Measurements from ENCODE around the gene WNT11.

The WNT11 gene

GRCh38 chr11:76240666-76241065, 34.4 kb upstream of the WNT11 start:
- TF ChIP-seq POLR2AphosphoS5 (IDR thresholded peaks at IDR 0.05; ENCODE audit: low read depth, low read length) = no peak
- no peak for TF ChIP-seq REST (IDR thresholded peaks at IDR 0.05; ENCODE audit: insufficient read depth in 1 of 2, low read depth in 2 of 2, low read length in 2 of 2)
- TF ChIP-seq TAF1 (IDR thresholded peaks at IDR 0.05; ENCODE audit: borderline replicate concordance, insufficient read depth, low read length) = no peak
- no peak for TF ChIP-seq FOXP2 (optimal IDR thresholded peaks at IDR 0.05; ENCODE audit: borderline replicate concordance, extremely low read depth, extremely low read length, insufficient read depth)
- TF ChIP-seq SIN3A (IDR thresholded peaks at IDR 0.05; ENCODE audit: borderline replicate concordance, insufficient read depth, low read length) = no peak

- TF ChIP-seq SIN3A (IDR thresholded peaks at IDR 0.05; ENCODE audit: borderline replicate concordance, insufficient read depth, low read length) = no peak
- no peak for TF ChIP-seq REST (IDR thresholded peaks at IDR 0.05; ENCODE audit: insufficient read depth in 1 of 2, low read depth in 2 of 2, low read length in 2 of 2)
- TF ChIP-seq POLR2AphosphoS5 (IDR thresholded peaks at IDR 0.05; ENCODE audit: low read depth, low read length) = no peak
- no peak for TF ChIP-seq FOXP2 (optimal IDR thresholded peaks at IDR 0.05; ENCODE audit: borderline replicate concordance, extremely low read depth, extremely low read length, insufficient read depth)
- TF ChIP-seq TAF1 (IDR thresholded peaks at IDR 0.05; ENCODE audit: borderline replicate concordance, insufficient read depth, low read length) = no peak
Measured at GRCh38 chr11:76240161-76240540, 33.8 kb upstream of the WNT11 start.

- TF ChIP-seq REST (IDR thresholded peaks at IDR 0.05; ENCODE audit: insufficient read depth in 1 of 2, low read depth in 2 of 2, low read length in 2 of 2) (no peak), FOXP2 (optimal IDR thresholded peaks at IDR 0.05; ENCODE audit: borderline replicate concordance, extremely low read depth, extremely low read length, insufficient read depth) (no peak), SIN3A (IDR thresholded peaks at IDR 0.05; ENCODE audit: borderline replicate concordance, insufficient read depth, low read length) (no peak), POLR2AphosphoS5 (IDR thresholded peaks at IDR 0.05; ENCODE audit: low read depth, low read length) (no peak), TAF1 (IDR thresholded peaks at IDR 0.05; ENCODE audit: borderline replicate concordance, insufficient read depth, low read length) (no peak)
Measured at GRCh38 chr11:76239483-76240160, 33.3 kb upstream of the WNT11 start.

- TF ChIP-seq REST (IDR thresholded peaks at IDR 0.05; ENCODE audit: insufficient read depth in 1 of 2, low read depth in 2 of 2, low read length in 2 of 2) = no peak
- TF ChIP-seq TAF1 (IDR thresholded peaks at IDR 0.05; ENCODE audit: borderline replicate concordance, insufficient read depth, low read length) = no peak
- TF ChIP-seq FOXP2 (optimal IDR thresholded peaks at IDR 0.05; ENCODE audit: borderline replicate concordance, extremely low read depth, extremely low read length, insufficient read depth) = no peak
- TF ChIP-seq POLR2AphosphoS5 (IDR thresholded peaks at IDR 0.05; ENCODE audit: low read depth, low read length) = no peak
- TF ChIP-seq SIN3A (IDR thresholded peaks at IDR 0.05; ENCODE audit: borderline replicate concordance, insufficient read depth, low read length) = no peak
Measured at GRCh38 chr11:76238551-76238950, 32.2 kb upstream of the WNT11 start.

Data from PFSK-1 (cell line).